Hepatocyte (in vitro differentiated cells): ENCODE data around the gene MRPL24. TPM values are rescaled to one million over a fixed set of nuclear protein-coding genes. Genes with fewer than 3 reads are reported as not detected.

Experiments
- DNase-seq: peaks from one replicate; pipeline ENCODE4 v3.0.0-alpha.2; 2016; ENCODE audit warnings: low spot score
- H2AFZ ChIP-seq: fragments of 200-600 bp; sonication (generic); 2 replicates; pipeline ENCODE4 v1.6.0; 2016; ENCODE audit warnings: antibody characterized with exemption, mild to moderate bottlenecking
- H3K27ac ChIP-seq: fragments of 200-600 bp; sonication (generic); 2 replicates; pipeline ENCODE4 v1.5.1; 2016; ENCODE audit warnings: mild to moderate bottlenecking
- H3K27me3 ChIP-seq: fragments of 200-600 bp; sonication (generic); 2 replicates; pipeline ENCODE4 v1.6.1; 2016
- H3K36me3 ChIP-seq: fragments of 200-600 bp; sonication (generic); replicated peaks from 2 replicates; pipeline ENCODE4 v1.5.1; 2016; ENCODE audit warnings: low read depth; ENCODE audit not compliant: insufficient read depth
- H3K4me1 ChIP-seq: fragments of 200-600 bp; sonication (generic); 2 replicates; pipeline ENCODE4 v1.5.1; 2016; ENCODE audit warnings: mild to moderate bottlenecking, moderate library complexity; ENCODE audit not compliant: insufficient read depth
- H3K4me2 ChIP-seq: fragments of 200-600 bp; sonication (generic); 2 replicates; pipeline ENCODE4 v1.6.0; 2016
- H3K4me3 ChIP-seq: fragments of 200-600 bp; sonication (generic); 2 replicates; pipeline ENCODE4 v1.5.1; 2016; ENCODE audit warnings: mild to moderate bottlenecking
- H3K79me2 ChIP-seq: fragments of 200-600 bp; sonication (generic); 2 replicates; pipeline ENCODE4 v1.6.0; 2017; ENCODE audit warnings: mild to moderate bottlenecking
- H3K9me2 ChIP-seq: fragments of 200-600 bp; sonication (generic); replicated peaks from 2 replicates; pipeline ENCODE4 v1.6.0; 2017; ENCODE audit warnings: mild to moderate bottlenecking; ENCODE audit not compliant: insufficient read depth
- H3K9me3 ChIP-seq: fragments of 200-600 bp; sonication (generic); 2 replicates; pipeline ENCODE4 v1.5.1; 2016; ENCODE audit warnings: low read depth, mild to moderate bottlenecking
- H4K20me1 ChIP-seq: fragments of 200-600 bp; sonication (generic); 2 replicates; pipeline ENCODE4 v1.6.0; 2016; ENCODE audit warnings: mild to moderate bottlenecking; ENCODE audit not compliant: insufficient read depth, poor library complexity, severe bottlenecking
- EZH2 ChIP-seq: fragments of 200-600 bp; sonication (generic); IDR thresholded peaks from 2 replicates; pipeline ENCODE4 v1.6.1; 2016; ENCODE audit warnings: antibody characterized with exemption, mild to moderate bottlenecking, borderline replicate concordance
- EZH2phosphoT487 ChIP-seq: fragments of 200-600 bp; sonication (generic); IDR thresholded peaks from one replicate; pipeline ENCODE4 v1.6.1; 2018; ENCODE audit warnings: antibody characterized with exemption, mild to moderate bottlenecking, low read depth, moderate library complexity; ENCODE audit not compliant: unreplicated experiment, severe bottlenecking
- WGBS: methylation state at CpG from one replicate; pipeline ENCODE4 v1.1.6; 2016; ENCODE audit warnings: low lambda C conversion rate; ENCODE audit errors: missing lambda C conversion rate; 5-methylcytosine and 5-hydroxymethylcytosine counted together
- polyA plus RNA-seq: library from polyadenylated mRNA; unstranded; fragments of >200 nt; fragmentation: Nextera tagmentation; extraction: Ambion mirVana; gene quantifications from 2 replicates; pipeline ENCODE4 v1.2.1, GENCODE V29; 2016
- total RNA-seq: library from RNA; depleted of rRNA; stranded (reverse); fragments of >200 nt; gene quantifications from 2 replicates; pipeline ENCODE4 v1.2.3, GENCODE V29; 2014
- TF ChIP-seq, protein P1 (sequence below): fragments of 200-600 bp; sonication (generic); IDR thresholded peaks from 2 replicates; pipeline ENCODE4 v1.5.1; 2016; ENCODE audit warnings: antibody characterized with exemption, mild to moderate bottlenecking; ENCODE audit not compliant: poor library complexity

MRPL24 gene
- total and polyA plus RNA-seq, 2 experiments from 2014 or later = 40.4 to 64.1 TPM

DNA sequence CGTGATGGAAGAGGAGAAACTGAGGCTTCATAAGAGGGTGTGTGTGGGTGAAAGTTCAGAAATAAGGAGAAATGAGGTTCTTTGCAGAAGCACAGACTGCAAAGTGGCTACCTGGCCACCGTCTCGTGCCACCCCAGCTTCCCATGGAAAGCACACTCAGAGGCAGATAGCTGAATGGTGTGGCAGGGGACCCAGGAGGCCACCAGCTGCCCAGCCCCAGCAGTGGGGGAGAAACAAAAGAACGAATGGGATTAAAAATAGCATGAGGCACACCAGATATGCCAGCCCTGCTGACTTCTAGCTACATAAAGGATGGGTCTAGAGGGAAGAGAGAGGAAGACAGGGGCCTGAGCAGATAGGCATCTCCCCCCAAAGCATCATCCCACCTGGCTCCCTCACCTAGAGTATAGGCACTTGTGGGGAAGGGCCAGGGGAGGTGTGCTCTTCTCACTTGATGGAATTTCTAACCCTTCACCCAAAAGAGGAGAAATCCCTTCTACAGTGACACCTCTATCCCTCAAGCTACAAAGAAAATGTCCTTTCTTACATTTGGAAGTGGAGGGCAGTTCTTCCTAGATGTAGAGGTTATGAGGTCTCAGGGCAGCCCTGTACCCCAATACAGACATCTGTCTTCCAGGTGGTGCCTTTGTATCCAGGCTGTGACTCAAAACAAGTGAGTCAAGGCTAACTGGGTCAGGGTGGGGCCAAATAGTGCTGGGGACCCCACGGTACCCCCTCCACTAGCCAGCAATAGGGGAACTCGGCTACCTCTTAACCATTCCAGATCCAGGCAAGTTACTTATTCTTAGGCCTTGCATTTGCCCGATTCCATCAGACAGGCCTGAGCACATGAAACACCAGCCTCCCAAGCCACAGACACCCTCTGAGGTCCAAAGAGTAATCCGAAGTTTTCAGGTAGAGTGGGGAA lies 7.1 kb upstream of the MRPL24 start:
- Histone ChIP-seq H3K36me3 (no peaks in the 10 kb centered on the region), H3K4me2 (peak overlapping the region; percentile 94), H2AFZ (no peak overlapping the region), H3K4me3 (peak overlapping the region; percentile 31), H3K4me1 (peaks cover 48% of the 10 kb centered on the region), H3K9me3 (no peaks in the 10 kb centered on the region), H3K79me2 (peaks cover 76% of the 10 kb centered on the region), H3K27me3 (no peaks in the 10 kb centered on the region), H3K9me2 (no peaks in the 10 kb centered on the region), H4K20me1 (no peaks in the 10 kb centered on the region), H3K27ac (peak overlapping the region; percentile 100)
- DNase-seq = no peak
- WGBS = 29% methylated on average over 8 of the region's 8 CpGs
- TF ChIP-seq, protein P1, sequence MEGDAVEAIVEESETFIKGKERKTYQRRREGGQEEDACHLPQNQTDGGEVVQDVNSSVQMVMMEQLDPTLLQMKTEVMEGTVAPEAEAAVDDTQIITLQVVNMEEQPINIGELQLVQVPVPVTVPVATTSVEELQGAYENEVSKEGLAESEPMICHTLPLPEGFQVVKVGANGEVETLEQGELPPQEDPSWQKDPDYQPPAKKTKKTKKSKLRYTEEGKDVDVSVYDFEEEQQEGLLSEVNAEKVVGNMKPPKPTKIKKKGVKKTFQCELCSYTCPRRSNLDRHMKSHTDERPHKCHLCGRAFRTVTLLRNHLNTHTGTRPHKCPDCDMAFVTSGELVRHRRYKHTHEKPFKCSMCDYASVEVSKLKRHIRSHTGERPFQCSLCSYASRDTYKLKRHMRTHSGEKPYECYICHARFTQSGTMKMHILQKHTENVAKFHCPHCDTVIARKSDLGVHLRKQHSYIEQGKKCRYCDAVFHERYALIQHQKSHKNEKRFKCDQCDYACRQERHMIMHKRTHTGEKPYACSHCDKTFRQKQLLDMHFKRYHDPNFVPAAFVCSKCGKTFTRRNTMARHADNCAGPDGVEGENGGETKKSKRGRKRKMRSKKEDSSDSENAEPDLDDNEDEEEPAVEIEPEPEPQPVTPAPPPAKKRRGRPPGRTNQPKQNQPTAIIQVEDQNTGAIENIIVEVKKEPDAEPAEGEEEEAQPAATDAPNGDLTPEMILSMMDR = no peak
- TF ChIP-seq EZH2 (no peak), EZH2phosphoT487 (no peak)

DNA sequence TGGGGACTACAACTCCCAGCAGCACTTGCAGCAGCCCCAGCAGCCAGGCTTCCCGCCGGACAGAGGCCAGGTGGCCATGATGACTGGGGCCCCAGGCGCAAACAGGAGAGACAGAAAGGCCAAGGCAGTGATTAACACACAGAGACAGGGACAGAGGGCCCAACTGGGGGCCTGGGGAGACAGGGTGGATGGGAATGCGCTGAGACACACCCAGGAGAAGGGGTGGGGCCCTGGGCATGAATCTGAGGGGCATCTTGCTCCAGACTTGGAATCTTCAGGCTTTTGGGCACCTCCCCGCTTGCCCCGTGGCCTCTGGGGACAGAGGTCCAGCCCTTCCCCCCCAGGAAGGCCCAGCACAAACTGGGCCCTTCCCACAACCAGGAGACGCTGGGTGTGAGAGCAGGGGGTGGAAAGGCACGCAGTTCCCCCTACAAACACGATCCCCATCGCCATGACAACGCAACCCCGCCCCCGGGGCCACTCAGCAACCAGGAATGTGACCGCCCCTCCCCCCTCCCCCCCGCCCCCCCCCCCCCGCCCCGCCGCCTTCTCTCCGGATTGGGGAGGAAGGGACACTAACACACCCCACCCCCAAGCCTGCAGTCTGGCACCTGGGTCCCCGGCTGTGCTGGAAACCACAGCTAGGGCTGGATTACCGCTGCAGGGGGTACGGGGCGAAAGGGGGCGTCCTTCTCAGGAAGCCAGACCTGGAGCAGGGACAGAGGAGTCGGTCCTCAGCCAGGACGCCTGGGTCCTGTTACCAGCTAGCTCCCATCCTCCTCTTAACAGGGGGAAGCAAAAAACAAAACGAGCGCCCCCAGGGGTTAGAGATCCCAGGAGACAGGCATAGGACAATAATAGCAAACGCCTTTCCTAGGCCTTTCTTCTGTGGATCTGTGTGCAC lies 6.1 kb upstream of the MRPL24 start:
- peaks cover 66% of the 10 kb centered on the region for H3K79me2 ChIP-seq

GRCh38 chr1:156746406-156746727 lies 5.5 kb upstream of the MRPL24 start:
- TF ChIP-seq, protein P1 = no peak
- TF ChIP-seq EZH2 = no peak
- TF ChIP-seq EZH2phosphoT487 = no peak
- Histone ChIP-seq H4K20me1 (no peaks in the 10 kb centered on the region), H3K27me3 (no peaks in the 10 kb centered on the region), H3K27ac (peak overlapping the region; percentile 100), H3K4me2 (peak overlapping the region; percentile 94), H3K79me2 (peaks cover 64% of the 10 kb centered on the region), H3K36me3 (no peaks in the 10 kb centered on the region), H2AFZ (no peak overlapping the region), H3K9me3 (no peaks in the 10 kb centered on the region), H3K9me2 (no peaks in the 10 kb centered on the region), H3K4me1 (peaks cover 49% of the 10 kb centered on the region), H3K4me3 (peak overlapping the region; percentile 17)
- WGBS = 45% methylated on average over 7 of the region's 9 CpGs
- DNase-seq = no peak

More for the DNA sequence above, 6.1 kb upstream of the MRPL24 start:
- Histone ChIP-seq H3K27me3 (no peaks in the 10 kb centered on the region), H3K27ac (peak overlapping the region; percentile 100), H3K4me2 (peak overlapping the region; percentile 94), H3K4me1 (peaks cover 44% of the 10 kb centered on the region), H3K4me3 (peak overlapping the region; percentile 31), H2AFZ (no peak overlapping the region), H3K9me3 (no peaks in the 10 kb centered on the region), H3K9me2 (no peaks in the 10 kb centered on the region), H4K20me1 (no peaks in the 10 kb centered on the region), H3K36me3 (no peaks in the 10 kb centered on the region)
- WGBS = 3% methylated on average over 13 of the region's 29 CpGs
- peak; percentile 97 for DNase-seq
- TF ChIP-seq, protein P1 = peak; percentile 18
- TF ChIP-seq EZH2 = no peak
